ENCODE data around the gene PLPPR3.

PLPPR3 gene, protein sequence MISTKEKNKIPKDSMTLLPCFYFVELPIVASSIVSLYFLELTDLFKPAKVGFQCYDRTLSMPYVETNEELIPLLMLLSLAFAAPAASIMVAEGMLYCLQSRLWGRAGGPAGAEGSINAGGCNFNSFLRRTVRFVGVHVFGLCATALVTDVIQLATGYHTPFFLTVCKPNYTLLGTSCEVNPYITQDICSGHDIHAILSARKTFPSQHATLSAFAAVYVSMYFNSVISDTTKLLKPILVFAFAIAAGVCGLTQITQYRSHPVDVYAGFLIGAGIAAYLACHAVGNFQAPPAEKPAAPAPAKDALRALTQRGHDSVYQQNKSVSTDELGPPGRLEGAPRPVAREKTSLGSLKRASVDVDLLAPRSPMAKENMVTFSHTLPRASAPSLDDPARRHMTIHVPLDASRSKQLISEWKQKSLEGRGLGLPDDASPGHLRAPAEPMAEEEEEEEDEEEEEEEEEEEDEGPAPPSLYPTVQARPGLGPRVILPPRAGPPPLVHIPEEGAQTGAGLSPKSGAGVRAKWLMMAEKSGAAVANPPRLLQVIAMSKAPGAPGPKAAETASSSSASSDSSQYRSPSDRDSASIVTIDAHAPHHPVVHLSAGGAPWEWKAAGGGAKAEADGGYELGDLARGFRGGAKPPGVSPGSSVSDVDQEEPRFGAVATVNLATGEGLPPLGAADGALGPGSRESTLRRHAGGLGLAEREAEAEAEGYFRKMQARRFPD

DNA sequence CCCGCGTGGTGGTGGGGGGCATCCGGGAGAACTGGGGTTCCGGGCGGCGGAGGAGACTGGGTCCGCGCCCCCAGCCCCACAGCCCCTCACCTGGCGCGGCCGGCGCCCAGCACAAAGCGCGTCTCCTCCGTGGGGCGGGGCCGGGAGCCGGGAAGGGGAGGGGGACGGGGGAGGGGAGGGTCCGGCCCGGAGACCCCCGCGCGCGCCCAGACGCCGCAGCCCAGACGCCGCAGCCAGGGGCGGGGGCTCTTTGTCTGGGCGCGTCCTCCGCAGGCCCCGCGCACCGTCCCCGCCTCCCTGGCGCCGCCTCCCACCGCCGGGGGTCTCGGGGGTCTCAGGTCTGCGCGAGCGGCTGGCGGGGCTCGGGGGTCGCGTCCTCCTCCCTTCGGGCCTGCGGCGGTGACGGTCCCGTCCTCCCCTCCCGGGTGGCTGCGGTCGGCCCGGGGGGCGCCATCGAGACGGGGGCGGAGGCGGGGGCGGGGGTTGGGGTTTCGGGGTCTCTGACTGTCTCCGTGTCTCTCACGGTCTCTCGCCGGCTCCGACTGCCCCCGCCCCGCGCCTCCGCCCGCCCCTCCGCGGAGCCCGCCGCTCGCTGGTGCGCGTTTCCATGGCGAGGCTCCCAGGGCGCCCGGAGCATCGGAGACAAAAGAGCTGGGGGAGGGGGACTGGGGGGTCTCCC lies at the start of gene PLPPR3:
Gene PLPPR3 (minus strand): TSS at position 131 of the 679 bp plus-strand sequence. CDS start 396 bp downstream, outside the sequence.
- peak in 1 of 51 donors; percentile 10 for DNase-seq

DNA sequence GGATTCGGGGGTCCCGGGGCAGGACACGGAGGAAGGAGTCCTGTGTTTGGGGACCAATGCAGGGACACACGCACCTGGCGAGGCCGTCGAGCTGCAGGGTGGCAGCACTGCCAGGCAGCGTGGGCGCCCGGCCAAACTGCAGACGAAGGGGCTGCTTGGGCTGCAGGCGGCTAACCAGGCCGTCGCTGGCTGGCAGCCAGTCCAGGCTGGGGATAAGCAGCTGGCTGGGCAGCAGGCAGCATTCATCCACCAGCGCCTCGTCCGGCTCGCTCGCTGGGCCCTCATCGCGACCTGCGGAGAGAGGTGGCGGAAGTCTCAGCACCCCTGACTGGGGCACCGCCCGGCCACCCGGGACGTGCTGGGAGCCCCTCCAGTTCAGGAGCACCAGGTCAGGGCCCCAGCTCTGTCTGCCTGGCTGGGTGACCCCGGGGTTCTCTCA lies 49.2 kb upstream of the PLPPR3 start:
- DNase-seq: peak in 27 of 51 donors; percentile 6 to 73 (median 36)

DNA sequence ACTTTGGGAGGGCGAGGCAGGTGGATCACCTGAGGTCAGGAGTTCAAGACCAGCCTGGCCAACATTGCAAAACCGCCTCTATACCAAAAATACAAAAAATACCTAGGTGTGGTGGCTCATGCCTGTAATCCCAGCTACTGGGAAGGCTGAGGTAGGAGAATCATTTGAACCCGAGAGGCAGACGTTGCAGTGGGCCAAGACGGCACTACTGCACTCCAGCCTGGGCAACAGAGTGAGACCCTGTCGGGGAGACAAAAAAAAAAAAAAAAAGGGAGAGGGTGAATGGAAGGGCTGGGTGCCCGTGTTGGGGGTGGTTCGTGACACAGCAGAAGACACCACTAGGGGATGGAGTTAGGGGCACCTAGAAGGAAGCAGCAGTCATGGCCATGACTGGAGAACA lies 48.6 kb upstream of the PLPPR3 start:
- DNase-seq: no peak

DNA sequence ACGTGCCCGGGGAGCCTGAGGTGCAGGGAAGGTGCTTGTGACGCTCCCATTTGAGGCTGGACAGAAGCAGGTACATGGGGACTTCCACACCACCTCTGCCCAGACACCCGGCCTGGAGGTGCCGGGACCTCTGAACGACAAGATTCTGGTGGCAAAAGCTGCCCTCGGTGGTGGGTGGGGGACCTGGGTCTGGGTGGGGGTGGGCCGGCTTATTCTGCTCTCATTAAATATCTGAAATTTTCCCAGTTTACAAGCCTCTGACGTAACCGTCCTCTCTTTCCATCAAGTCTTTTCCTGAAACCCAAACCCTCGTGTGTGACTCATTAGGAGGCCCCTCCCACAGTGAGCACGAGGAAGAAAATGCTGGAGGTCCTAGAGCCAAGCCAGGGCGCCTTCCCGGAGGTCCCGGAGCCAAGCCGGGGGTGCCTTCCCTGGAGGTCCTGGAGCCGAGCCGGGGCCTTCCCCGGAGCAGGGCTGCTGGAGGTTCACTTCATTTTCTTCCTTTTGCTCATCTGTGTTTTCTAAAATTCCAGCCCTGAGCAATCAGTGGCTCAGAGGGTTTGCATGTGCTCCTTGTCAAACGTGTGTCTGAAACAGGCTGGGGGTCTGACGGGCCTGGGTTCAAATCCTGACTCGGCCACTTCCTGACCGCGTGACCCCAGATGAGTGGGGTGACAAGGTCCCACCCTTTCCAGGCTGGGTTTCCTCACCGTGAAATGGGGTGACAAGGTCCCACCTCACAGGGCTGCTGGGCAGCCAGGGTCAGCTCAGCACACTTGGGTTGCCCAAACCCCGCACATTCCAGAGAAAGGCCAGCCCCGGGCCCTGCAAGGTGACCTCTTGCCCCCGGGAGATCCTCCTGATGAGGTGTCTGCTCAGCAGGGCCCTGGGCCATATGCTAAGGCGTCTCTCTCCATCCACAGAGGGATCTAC lies 47.8 kb upstream of the PLPPR3 start:
- peak in 1 of 51 donors; percentile 20 for DNase-seq

DNA sequence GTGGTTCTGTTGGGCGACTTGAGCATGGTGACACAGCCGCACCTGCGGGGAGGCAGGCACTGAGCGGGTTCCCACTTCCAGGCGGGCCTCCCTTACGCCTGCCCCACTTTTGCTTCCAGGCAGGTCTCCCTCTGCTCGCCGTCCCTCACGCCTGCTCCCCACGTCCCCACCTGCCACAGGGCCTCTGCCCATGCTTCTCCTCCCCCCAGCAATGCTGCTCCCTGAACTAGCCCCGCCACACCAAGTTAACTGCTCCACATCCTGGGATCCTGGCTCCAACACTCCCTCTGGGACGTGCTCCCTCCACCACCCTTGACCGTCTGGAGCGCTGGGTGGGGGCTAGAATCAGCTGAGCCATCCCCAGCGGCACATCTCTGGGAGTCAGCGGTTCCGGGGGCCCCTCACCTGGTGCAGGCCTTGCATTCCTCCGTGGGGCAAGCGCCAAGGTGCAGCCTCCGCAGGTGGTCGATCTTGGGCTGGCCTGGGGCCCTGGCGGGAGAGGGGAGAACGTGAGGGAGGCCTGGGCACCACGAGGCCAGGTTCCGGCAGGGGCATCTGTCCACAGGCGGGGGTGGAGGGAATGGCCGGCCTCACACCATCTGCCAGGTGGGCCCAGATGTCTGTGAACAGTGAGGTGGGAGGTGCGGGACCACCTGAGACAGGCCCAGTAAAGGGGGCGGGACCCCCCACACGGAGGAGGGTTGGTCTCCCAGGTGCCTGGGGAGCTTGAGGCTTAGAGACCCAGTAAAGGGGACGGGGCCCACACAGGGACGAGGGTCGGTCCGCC lies 46.9 kb upstream of the PLPPR3 start:
- DNase-seq: no peak

DNA sequence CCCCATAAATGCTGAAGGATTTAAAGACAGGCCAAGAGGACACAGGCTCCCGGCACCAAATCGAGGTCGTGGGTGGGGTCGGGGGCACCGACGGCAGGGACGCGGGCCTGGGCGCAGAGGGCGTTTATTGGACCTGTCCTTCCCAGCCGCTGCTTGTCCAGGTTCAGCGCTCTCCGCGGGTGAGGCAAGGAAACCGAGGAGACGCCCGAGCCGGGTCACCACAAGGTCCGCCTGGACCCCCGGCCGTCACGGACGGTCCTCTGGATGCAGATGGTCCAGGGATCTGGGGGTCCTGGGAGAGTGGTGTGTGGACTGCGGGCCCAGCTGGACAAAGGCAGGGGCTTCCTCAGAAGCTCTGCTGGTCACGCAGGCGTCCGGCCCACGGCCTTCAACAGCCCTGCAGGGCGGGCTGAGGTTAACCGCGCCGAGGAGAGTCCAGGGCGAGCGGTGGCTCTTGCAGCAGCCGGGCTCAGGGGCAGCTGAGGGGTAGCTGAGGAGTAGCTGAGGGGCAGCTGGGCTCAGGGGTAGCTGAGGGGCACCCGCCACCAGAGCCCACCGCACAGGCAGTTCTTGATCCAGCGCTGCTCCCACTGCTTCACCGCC lies 46.2 kb upstream of the PLPPR3 start:
- DNase-seq: no peak

DNA sequence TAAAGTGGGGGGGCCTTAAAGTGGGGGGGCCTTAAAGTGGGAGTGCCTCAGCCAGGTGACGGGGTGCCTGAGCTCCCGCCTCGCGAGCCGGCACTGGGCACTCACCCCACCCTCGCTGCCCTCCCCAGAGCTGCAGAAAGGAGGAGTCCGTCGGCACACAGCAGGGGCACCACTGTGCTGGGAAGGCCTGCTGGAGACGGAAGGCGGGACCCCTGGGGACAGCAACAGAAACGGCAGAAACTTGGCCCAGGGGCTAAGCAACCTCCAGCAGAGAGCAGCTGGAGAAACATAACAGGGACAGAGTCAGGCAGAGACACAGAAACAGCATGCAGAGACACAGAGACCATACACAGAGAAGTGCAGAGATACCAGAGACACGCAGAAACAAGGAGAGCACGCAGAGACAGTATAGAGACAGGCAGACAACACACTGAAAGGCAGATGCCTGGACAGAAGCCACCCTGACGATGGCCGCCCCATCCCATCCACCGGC lies 45.6 kb upstream of the PLPPR3 start:
- no peak for DNase-seq

DNA sequence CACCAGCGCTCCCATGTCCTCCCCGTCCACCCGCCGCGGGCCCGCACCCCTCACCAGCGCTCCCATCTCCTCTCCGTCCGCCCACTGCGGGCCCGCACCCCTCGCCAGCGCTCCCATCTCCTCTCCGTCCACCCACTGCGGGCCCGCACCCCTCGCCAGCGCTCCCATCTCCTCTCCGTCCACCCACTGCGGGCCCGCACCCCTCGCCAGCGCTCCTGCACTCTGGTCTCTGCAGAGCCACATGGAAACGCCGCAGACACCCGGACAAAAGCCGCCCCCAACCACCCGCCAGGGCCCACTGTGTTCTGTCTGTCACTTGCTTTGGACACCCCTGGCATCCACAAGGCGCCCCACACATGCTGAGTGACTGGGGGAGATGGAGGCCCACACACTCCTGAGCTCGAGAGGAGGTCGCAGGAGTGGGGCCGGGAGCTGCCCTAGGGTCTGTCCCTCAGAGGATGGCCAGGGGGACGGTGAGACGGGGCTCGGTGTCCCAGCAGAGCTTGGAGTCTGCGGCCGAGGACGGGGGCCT lies 45.1 kb upstream of the PLPPR3 start:
- DNase-seq: no peak

DNA sequence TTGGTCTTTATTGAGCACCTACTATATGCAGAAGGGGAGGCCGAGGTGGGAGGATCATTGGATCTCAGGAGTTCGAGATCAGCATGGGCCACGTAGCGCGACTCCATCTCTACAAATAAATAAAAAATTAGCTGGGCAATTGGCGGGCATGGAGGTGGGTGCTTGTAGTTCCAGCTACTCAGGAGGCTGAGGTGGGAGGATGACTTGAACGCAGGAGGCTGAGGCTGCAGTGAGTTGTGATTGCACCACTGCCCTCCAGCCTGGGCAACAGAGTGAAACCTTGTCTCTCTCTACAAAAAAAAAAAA lies 41.5 kb upstream of the PLPPR3 start:
- no peak for DNase-seq

DNA sequence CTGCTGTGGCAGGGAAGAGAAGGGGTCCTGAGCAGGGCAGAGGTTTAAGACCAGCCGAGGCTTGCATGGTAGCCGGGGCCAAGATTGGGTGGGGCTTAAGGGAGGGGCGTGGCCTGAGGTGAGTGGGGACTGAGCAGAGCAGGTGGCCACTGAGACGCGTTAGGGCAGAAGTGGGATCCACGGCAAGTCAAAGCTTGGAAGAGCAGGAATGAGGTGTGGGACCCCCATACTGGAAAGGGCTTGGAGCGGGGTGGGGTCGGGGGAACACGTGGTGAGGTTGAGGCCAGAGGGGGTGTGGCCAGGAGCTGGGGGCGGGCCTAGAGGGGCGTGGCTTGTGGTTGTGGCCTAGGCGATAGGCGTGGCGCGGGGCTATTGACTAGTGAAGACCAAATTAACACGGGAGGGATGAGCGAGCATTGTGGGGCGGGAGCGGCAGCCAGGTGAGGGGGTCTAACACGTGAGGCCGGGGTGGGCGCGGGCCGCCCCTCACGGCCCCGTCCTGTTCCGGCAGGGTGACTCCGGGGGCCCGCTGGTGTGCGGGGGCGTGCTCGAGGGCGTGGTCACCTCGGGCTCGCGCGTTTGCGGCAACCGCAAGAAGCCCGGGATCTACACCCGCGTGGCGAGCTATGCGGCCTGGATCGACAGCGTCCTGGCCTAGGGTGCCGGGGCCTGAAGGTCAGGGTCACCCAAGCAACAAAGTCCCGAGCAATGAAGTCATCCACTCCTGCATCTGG lies 41.0 kb upstream of the PLPPR3 start:
- DNase-seq: peak in 4 of 51 donors; percentile 11 to 23 (median 18)

DNA sequence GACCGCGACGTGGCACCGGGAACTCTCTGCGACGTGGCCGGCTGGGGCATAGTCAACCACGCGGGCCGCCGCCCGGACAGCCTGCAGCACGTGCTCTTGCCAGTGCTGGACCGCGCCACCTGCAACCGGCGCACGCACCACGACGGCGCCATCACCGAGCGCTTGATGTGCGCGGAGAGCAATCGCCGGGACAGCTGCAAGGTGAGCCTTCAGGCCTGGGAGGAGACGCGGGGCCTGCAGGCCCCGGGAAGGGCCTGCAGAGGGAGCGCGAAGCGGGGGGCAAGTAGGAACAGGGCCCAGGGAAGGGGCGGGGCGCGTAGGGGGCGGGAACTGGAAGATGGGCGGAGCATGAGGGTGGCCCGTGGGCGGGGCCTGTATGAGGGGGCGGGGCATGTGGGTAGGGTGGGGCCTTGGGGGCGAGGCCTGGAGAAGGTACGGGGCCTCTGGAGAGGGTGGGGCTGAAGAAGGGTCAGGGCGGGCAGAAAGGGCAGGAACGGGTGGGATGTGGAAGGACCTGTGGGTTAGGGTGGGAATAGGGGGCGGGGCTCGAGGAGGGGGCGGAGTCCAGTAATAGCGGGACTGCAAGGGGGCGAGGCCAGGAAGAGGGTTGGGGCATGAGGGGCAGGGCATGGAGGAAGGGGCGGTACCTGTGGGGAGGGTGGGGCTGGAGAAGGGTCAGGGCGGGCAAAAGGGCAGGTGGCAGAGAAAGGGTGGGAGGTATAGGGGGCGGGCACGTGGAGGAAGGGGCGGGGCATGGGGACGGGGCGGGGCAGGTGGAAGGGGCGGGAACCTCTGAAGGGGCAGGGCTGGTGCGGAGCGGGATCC lies 40.2 kb upstream of the PLPPR3 start:
- peak in 2 of 51 donors; percentile 24 to 42 for DNase-seq

DNA sequence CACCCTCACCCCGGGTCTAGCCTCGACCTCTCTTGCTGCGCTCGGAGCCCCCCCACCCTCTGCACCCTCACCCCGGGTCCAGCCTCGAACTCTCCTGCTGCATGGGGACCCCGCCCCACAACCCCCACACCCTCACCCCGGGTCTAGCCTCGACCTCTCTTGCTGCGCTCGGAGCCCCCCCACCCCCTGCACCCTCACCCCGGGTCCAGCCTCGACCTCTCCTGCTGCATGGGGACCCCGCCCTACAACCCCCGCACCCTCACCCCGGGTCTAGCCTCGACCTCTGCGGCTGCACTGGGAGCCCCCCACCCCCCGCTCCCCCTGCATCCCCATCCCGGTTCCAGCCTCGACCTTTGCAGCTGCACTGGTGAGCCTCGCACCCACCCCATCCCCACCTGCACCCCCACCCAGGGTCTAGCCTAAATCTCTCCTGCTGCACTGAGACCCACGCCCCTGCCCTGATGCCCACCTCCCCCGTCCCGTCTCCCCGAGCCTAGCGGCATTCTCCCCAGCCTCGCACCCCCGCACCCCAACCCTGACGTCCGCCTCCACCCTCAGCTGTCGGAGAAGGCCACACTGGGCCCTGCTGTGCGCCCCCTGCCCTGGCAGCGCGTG lies 39.5 kb upstream of the PLPPR3 start:
- no peak for DNase-seq

DNA sequence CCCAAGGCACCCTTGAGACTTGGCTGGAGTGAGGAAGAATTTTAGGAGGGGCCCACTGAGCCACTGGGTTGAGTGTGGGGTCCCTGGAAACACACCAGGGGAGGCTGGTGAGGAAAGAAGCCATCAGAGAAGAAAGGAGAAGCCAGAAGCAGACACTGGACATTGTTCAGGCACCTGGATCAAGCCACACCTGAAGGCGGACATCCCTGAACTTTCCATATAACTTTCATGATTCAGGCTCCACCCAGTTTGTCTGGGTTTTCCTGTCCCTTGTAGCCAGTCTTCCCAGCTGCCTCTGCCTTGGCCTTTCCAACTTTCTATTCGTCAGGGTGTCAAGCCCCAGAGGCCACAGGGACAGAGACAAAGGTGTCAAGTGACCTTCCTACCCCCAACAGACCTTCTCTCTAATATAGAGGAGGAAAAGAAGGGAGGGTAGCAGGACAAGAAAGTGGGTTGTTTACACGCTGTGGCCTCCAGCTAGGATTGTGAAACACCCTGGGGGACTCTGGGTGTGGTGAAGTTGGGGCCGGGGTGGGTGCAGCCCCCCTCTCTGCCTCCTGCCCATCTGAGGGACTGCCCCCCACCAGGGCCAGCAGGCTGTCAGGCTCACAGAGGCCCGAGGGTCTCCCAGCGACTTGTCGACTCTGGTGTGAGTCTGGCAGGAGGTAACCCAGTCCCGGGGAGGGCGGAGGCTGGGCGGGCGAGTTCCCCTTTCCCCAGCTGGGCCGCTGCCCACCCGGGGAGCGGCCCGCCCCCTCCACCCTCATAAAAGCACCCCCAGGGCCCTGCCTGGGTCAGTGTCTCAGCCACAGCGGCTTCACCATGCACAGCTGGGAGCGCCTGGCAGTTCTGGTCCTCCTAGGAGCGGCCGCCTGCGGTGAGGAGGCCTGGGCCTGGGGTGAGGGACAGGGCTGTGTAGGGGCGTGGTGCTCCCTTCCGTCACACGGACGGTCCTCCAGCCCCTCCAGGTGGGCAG lies 37.4 kb upstream of the PLPPR3 start, which contains the start of gene CFD:
Gene CFD (plus strand): TSS at position 797 of the 976 bp plus-strand sequence. CDS start 26 bp downstream, at position 823.
- peak in 5 of 51 donors; percentile 22 to 33 (median 29) for DNase-seq

DNA sequence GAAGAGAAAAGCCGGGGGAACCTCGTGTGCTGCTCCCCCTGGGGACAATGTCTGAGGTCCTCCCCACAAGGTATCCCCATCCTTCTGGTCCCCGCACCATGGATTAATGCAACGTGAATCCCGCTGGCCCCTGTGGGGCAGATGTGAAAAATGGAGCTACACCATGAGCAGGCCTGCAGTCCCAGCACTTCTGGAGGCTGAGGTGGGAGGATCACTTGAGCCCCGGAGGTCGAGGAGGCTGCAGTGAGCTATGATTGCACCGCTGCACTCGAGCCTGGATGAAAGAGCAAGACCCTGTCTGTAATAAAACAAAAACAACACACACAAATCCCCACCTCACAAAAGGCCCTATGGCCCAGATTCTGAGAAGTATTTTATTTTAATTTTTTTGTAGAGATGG lies 36.5 kb upstream of the PLPPR3 start:
- no peak for DNase-seq

DNA sequence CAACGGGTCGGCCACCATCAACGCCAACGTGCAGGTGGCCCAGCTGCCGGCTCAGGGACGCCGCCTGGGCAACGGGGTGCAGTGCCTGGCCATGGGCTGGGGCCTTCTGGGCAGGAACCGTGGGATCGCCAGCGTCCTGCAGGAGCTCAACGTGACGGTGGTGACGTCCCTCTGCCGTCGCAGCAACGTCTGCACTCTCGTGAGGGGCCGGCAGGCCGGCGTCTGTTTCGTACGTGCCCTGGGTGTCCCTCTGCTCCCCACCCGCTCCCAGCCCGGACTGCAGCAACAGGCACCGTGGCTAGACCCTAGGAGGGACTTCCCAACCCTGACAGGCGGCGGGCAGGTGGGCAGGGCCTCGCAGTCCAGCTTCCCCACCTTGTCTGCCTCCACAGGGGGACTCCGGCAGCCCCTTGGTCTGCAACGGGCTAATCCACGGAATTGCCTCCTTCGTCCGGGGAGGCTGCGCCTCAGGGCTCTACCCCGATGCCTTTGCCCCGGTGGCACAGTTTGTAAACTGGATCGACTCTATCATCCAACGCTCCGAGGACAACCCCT lies 33.9 kb upstream of the PLPPR3 start:
- no peak for DNase-seq

DNA sequence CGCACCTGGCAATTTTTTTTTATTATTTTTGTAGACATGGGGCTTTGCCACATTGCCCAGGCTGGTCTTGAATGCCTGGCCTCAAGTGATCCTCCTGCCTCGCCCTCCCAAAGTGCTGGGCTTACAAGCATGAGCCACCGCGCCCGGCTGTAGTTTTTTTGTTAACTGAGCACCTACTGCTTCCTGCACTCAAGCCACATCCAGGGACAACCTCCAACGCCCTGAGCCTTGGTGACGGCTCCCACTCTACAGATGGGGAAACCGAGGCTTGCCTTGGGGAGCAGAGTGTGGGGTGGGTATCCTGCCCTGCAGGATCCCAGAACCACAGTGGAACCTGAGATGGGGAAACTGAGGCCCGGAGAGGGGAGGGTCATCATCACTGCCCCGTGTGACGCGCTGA lies 33.4 kb upstream of the PLPPR3 start:
- DNase-seq: no peak
